ENCODE data around the gene SLC24A3.
"Not testable (repeated sequence)": the region's sequence is repeated elsewhere in the genome, so short reads cannot be mapped to it uniquely, and the experiment has no call there.

The SLC24A3 gene

GRCh38 chr20:19603376-19603750 is 390.9 kb downstream of the SLC24A3 start:
- no peak for DNase-seq

GRCh38 chr20:19605786-19606485 is 393.5 kb downstream of the SLC24A3 start:
- no peak for DNase-seq

DNA sequence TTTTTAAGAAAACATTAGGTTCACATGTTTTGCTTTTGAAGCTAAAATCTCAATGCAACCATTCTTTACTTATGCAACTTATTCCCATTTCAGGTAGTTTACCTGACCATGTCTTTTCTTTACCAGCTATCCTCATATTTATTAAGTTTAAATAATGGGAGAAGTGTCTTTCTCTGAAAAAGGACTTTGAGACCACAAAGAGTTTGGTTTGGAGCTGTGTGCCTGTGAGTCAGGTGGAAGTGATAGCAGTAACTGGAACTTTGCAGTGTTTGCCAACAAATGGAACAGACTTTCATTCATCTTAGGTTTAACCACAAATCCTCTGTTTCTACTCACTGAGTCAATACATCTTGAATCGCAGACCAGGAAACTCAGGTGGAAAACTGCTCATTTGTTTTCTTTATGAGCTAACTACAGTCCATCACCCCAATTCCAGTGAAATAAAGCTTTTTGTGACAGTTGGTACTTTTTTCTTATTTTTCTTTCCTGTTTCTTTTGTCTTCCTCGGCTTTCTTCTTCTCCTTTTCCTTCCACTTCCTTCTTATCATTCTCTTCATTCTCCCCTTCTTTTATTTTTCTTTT is 397.3 kb downstream of the SLC24A3 start:
- no peak for DNase-seq

DNA sequence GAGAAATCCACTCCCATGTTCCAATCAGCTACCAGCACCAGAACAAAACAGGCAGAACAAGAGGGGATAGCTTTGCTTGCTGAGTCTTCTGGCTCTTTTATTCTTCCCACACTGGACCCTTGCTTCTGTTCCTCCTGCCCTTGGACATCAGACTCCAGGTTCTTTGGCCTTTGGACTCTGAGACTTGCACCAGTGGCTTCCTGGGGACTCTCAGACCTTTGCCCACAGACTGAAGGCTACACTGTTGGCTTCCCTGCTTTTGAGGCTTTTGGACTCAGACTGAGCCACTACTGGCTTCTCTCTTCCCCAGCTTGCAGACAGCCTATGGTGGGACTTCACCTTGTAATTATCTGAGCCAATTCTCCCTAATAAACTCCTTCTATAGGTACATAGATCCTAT is 403.2 kb downstream of the SLC24A3 start:
- DNase-seq = no peak

DNA sequence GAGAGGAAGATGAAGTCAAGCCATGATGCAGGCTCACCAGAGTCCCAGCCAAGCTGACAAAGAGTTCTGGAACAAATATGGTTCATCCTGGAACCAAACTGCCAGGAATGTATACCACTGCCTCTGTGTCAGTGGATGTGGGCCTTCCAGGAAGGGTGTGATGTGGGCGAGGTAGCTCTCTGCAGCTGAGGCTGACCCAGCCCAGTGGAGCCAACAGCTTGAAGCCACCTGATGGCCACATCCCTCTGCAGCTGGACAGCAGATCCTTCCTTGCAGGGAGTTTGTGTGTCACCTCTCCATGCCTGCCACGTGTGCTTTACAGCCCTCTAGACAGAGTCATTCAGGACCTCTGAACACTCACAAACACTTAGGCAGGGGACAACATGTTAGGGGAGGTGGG is 403.6 kb downstream of the SLC24A3 start:
- DNase-seq = no peak

DNA sequence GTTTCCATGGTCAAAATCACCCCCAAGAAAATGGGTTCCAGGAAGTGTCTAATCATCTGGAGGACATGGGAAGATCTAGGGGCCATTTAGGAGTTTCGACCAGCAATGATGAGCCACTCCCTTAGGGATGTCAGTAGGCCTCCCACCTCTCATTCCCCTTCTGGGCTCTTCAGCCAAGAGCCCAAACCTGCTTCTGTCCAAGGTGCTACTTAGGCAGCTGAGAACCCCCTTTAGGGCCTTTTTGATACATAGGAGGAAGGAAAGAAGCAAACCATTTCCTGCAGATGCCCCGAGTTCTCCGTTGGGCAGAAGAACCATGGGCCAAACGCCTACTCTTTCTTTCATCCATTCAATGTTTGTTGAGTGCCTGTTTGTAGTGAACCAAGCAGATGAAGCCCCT is 404.2 kb downstream of the SLC24A3 start:
- no peak for DNase-seq

DNA sequence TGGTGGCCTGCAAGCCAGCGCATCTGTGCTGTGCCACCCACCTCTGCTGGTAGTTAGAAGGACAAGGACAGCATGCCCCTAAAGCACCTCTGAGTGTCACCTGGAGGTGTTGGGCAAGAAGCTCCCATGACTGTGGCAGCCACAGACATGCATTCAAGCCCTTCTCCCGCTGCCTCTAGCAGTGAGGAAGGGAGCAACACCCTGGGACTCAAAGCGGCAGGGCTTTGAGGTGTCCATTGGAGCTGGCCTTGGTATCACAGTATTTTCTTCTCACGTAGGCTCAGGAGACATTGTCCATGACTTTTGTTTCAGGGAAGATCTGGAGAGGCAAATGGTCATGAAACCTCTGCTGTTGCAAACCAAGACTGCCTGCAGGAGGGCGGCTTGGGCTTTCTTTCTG is 404.8 kb downstream of the SLC24A3 start:
- no peak for DNase-seq

- no peak for DNase-seq
These were observed 406.3 kb downstream of the SLC24A3 start for GRCh38 chr20:19618711-19619110.

GRCh38 chr20:19619904-19620430 is 407.5 kb downstream of the SLC24A3 start:
- no peak for DNase-seq

DNA sequence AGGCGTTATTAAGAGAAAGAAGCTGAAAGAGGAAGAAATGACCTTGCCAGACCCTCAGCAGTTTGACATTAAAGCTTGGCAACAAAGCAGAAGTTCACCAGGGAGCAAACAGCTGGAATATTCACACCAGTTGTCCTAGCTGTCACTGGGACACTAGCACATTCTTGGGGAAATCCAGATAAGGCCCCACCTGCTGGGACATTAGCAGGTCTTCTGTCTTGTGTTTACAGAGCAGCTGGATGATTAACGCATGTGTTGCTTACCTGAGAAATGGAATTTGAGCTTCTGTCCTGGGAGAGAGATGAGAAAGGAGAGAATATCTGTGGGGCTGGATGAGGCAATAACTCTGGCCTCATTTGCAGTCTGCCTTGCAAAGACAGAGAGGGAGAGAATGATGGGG is 408.0 kb downstream of the SLC24A3 start:
- DNase-seq = no peak

- DNase-seq = no peak
These were observed 408.6 kb downstream of the SLC24A3 start for GRCh38 chr20:19621072-19621471.

DNA sequence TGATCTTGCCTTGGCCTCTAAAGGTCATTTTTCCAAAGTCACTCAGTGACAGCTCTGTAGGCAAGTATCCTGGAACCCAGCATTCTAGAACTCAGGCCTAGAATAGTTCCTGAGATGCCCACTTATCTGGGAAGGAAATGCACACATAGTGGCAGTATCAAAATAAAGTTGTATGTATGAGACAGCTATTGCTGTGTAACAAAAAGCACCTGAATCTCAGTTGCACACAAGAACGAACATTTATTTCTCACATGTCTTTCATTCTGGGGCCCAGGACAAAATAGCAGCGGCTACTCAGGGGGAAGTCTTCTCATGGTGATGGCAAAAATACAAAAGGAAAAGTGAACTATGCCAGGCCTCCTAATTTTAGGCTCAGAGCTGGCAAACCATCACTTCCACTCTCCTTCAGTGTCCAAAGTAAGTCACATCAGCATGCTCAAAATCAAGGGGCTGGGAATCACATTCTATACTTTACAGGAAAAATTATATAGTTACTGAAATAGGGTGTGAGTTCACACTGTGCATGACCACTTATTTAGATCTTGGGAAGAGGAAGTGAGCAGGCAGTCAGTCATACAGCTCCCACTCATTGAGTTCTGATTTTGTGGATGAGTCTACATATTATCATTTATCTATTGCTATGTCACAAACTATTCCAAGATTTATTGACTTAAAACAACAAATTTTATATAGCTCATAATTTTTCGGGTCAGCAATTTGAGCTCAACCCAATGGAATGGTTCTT is 412.0 kb downstream of the SLC24A3 start:
- no peak for DNase-seq

- no peak for DNase-seq
These were observed 413.0 kb downstream of the SLC24A3 start for GRCh38 chr20:19625426-19625825.

- no peak for DNase-seq
These were observed 414.5 kb downstream of the SLC24A3 start for GRCh38 chr20:19626896-19627295.

DNA sequence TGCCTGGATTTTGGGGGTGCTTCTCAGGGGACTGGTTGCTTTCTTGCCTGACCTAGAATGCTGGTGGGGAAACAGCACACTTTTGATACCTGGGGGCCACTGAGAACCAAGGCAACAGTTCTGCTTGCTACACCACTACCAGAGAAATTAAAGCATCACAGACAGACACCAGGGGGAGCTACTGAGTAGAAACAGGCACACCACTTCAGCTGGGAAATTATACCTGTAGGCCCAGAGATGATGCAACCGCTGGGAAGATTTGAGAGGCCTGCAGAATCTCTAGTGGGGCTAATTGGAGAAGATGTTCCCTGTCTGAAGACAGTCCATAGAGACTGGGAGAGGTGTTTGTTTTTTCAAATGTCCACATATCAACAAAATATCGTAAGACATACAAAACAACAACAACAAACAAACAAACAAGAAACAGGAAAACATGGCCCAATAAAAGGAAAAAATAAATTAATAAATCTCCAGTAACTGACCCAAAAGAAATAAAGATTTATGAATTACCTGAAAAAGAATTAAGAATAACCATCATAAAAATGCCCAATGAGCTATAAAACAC is 416.2 kb downstream of the SLC24A3 start:
- no peak for DNase-seq

DNA sequence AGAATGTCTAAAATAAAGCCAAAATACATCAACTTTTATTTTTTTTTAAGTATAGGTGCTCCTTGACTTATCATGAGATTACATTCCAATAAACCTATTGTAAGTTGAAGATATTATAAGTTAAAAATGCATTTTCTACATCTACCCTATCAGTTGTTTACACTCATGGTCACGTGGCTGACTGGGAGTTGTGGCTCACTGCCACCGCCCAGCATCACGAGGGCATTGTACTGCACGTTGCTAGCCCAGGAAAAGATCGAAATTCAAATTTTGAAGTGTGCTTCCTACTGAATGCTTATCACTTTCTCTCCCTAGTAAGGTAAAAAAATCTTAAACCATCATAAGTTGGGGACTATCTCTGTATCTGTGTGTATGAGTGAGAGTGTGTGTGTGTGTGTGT is 419.0 kb downstream of the SLC24A3 start:
- no peak for DNase-seq

GRCh38 chr20:19633985-19634384 is 421.5 kb downstream of the SLC24A3 start:
- no peak for DNase-seq

- DNase-seq = not testable (repeated sequence)
These were observed 427.1 kb downstream of the SLC24A3 start for GRCh38 chr20:19639471-19640045.

DNA sequence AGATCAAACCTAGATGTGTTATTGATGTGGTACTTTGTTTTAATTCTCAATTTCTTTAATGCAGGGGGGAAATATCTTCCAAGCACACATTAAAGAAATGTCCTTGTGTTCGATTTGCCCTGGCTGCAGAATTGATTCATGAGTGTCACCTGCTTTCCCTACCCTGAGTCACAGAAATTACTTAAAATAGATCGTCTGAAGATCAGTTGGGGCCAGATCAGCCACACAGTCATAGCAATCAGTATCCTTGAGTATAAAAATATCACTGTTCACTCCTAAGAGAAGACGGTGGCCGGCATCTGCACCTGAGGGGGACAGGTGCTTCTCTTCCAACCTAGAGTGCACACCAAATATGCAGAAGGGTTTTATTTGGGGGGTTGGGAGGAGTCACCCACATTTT is 430.4 kb downstream of the SLC24A3 start:
- no peak for DNase-seq

GRCh38 chr20:19644085-19644484 is 431.6 kb downstream of the SLC24A3 start:
- no peak for DNase-seq

DNA sequence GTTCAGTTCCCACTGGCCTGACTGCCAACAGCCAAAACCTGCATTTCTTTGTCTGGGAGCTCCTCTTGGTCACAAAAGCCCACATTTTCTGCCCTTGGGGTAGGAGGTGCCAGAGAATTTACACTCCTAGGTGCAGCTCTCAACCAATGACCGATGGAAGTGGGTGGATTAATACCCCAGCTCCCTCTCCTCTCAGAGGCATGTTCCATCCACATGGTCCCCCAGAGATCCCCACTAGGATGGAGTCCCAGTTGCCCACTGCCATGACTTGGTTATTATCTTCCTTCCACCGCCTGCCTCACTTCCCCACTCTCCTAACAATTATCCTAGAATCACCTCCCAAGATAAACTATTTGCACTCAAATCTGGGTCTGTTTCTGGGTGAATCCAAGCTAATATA is 434.5 kb downstream of the SLC24A3 start:
- no peak for DNase-seq

DNA sequence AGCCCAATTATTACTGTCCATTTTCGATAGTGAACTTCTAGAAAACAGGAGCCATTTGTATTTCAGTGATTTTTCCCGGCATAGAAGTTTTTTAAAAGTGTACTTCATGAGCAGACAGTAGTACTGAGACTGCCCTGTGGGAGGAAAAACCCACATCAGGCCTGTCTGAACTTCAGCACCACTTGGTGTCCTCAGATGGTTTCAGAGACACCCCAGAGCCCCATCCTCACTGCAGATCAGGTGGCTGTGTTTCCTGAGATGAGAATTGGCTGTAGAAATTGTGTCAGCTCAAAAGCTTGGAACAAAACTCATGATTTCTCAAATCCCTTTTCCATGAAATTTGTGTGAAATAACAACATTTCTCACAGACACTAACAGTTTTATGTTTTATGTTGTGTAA is 435.6 kb downstream of the SLC24A3 start:
- no peak for DNase-seq

DNA sequence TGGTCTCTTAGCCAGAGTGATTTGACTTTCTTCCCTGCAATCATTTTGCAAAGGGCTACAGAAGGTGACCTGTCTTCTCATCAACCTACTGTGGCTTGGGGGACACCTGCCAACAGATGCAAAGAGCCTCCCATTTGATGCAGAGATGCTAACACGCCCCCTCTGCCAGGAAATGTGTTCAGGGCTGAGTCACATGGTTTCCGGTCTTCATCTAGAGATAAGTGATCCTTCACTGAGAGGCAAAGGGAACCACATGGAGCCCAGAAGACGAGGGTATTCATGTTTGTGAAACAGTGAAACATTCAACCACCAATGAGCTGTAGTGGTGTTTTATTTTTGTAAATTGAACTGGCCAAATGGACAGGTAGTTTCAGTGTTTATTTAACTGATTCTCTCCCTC is 436.6 kb downstream of the SLC24A3 start:
- DNase-seq = no peak

Measured in amniotic stem cell (primary cell).